ENCODE measurements around the gene SMPD3. TPM values are rescaled to one million over a fixed set of nuclear protein-coding genes. Genes with fewer than 3 reads are reported as not detected.

SMPD3 gene
- total and polyA plus RNA-seq, 2 experiments from 2014 or later: 0.27 to 2.8 TPM

GRCh38 chr16:68328151-68328859 is 120.0 kb downstream of the SMPD3 start:
- Histone ChIP-seq H3K4me3 (no peak overlapping the region), H3K27me3 (no peaks in the 10 kb centered on the region), H3K4me1 (ENCODE audit: low read depth) (peaks cover 12% of the 10 kb centered on the region), H3K27ac (no peak overlapping the region), H3K36me3 (peaks cover 9% of the 10 kb centered on the region), H3K9me3 (ENCODE audit: low read depth) (no peaks in the 10 kb centered on the region)
- TF ChIP-seq CTCF (IDR thresholded peaks at IDR 0.05; ENCODE audit: low read depth, low read length): peak; percentile 94
- DNase-seq (ENCODE audit: low read depth in 1 of 2, low spot score in 1 of 2): peak; percentile 88

- Histone ChIP-seq H3K36me3 (peaks cover 21% of the 10 kb centered on the region), H3K4me3 (no peak overlapping the region), H3K9me3 (ENCODE audit: low read depth) (no peaks in the 10 kb centered on the region), H3K4me1 (ENCODE audit: low read depth) (no peaks in the 10 kb centered on the region), H3K27me3 (no peaks in the 10 kb centered on the region), H3K27ac (no peak overlapping the region)
- DNase-seq (ENCODE audit: low read depth in 1 of 2, low spot score in 1 of 2): no peak
- TF ChIP-seq CTCF (IDR thresholded peaks at IDR 0.05; ENCODE audit: low read depth, low read length): no peak
These were observed 123.4 kb downstream of the SMPD3 start for GRCh38 chr16:68324780-68325357.

GRCh38 chr16:68324336-68324735 is 124.0 kb downstream of the SMPD3 start:
- no peak overlapping the region for H3K4me3 ChIP-seq
- H3K27ac ChIP-seq: no peak overlapping the region
- peaks cover 21% of the 10 kb centered on the region for H3K36me3 ChIP-seq
- no peaks in the 10 kb centered on the region for H3K4me1 ChIP-seq (ENCODE audit: low read depth)
- DNase-seq (ENCODE audit: low read depth in 1 of 2, low spot score in 1 of 2): no peak
- no peak for TF ChIP-seq CTCF (IDR thresholded peaks at IDR 0.05; ENCODE audit: low read depth, low read length)
- H3K9me3 ChIP-seq (ENCODE audit: low read depth): no peaks in the 10 kb centered on the region
- H3K27me3 ChIP-seq: no peaks in the 10 kb centered on the region

GRCh38 chr16:68319185-68319908 is 129.0 kb downstream of the SMPD3 start:
- Histone ChIP-seq H3K9me3 (ENCODE audit: low read depth) (no peaks in the 10 kb centered on the region), H3K4me1 (ENCODE audit: low read depth) (no peaks in the 10 kb centered on the region), H3K27me3 (no peaks in the 10 kb centered on the region), H3K36me3 (peaks cover 23% of the 10 kb centered on the region), H3K27ac (no peak overlapping the region), H3K4me3 (no peak overlapping the region)
- TF ChIP-seq CTCF (IDR thresholded peaks at IDR 0.05; ENCODE audit: low read depth, low read length): no peak
- no peak for DNase-seq (ENCODE audit: low read depth in 1 of 2, low spot score in 1 of 2)

GRCh38 chr16:68313116-68313515 is 135.2 kb downstream of the SMPD3 start:
- peaks cover 16% of the 10 kb centered on the region for H3K36me3 ChIP-seq
- no peak for DNase-seq (ENCODE audit: low read depth in 1 of 2, low spot score in 1 of 2)
- TF ChIP-seq CTCF (IDR thresholded peaks at IDR 0.05; ENCODE audit: low read depth, low read length): no peak
- H3K27ac ChIP-seq: no peak overlapping the region
- no peaks in the 10 kb centered on the region for H3K9me3 ChIP-seq (ENCODE audit: low read depth)
- no peaks in the 10 kb centered on the region for H3K27me3 ChIP-seq
- no peak overlapping the region for H3K4me3 ChIP-seq
- peaks cover 11% of the 10 kb centered on the region for H3K4me1 ChIP-seq (ENCODE audit: low read depth)
